GM12875 (cell line): ENCODE measurements around the gene NEK4.

Experiments used
- H3K4me3 ChIP-seq: one replicate; pipeline ENCODE4 v1.5.1; 2011; ENCODE audit warnings: low read depth, low read length, control low read depth
- CTCF ChIP-seq: IDR thresholded peaks from 2 replicates; pipeline ENCODE4 v1.5.1; 2011; ENCODE audit warnings: low read depth, mild to moderate bottlenecking, control low read depth, inconsistent platforms, low read length, moderate library complexity, borderline replicate concordance; ENCODE audit not compliant: insufficient read depth

The NEK4 gene

GRCh38 chr3:52752045-52752660, 18.6 kb downstream of the NEK4 start:
- no peak for TF ChIP-seq CTCF

GRCh38 chr3:52743721-52744120, 27.0 kb downstream of the NEK4 start:
- TF ChIP-seq CTCF: no peak
- no peak overlapping the region for H3K4me3 ChIP-seq

More at GRCh38 chr3:52752045-52752660, 18.6 kb downstream of the NEK4 start:
- H3K4me3 ChIP-seq: no peak overlapping the region

- H3K4me3 ChIP-seq: no peak overlapping the region
- no peak for TF ChIP-seq CTCF
These were observed 27.6 kb downstream of the NEK4 start for GRCh38 chr3:52743152-52743551.

GRCh38 chr3:52742418-52743041, 28.2 kb downstream of the NEK4 start:
- TF ChIP-seq CTCF: peak; percentile 50; the same call in 1 of the 2 replicates
- H3K4me3 ChIP-seq: no peak overlapping the region

GRCh38 chr3:52739730-52740129, 31.0 kb downstream of the NEK4 start:
- TF ChIP-seq CTCF: no peak
- H3K4me3 ChIP-seq: no peak overlapping the region

- no peak for TF ChIP-seq CTCF
- H3K4me3 ChIP-seq: no peak overlapping the region
These were observed 37.4 kb downstream of the NEK4 start for GRCh38 chr3:52733256-52733891.

- TF ChIP-seq CTCF: no peak
These were observed 39.1 kb downstream of the NEK4 start for GRCh38 chr3:52731590-52731989.

More at GRCh38 chr3:52731590-52731989, 39.1 kb downstream of the NEK4 start:
- H3K4me3 ChIP-seq: no peak overlapping the region
